ENCODE data around the gene THADA.
"Not testable (repeated sequence)": the region's sequence is repeated elsewhere in the genome, so short reads cannot be mapped to it uniquely, and the experiment has no call there.

Gene THADA

GRCh38 chr2:43298500-43298899 lies 297.3 kb downstream of the THADA start:
- no peak for DNase-seq (ENCODE audit: low read depth)

DNA sequence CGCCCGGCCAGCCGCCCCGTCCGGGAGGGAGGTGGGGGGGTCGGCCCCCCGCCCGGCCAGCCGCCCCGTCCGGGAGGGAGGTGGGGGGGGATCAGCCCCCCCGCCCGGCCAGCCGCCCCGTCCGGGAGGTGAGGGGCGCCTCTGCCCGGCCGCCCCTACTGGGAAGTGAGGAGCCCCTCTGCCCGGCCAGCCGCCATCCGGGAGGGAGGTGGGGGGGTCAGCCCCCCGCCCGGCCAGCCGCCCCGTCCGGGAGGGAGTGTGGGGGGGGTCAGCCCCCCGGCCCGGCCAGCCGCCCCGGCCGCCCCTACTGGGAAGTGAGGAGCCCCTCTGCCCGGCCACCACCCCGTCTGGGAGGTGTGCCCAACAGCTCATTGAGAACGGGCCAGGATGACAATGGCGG lies 298.1 kb downstream of the THADA start:
- not testable (repeated sequence) for DNase-seq (ENCODE audit: low read depth)

- no peak for DNase-seq (ENCODE audit: low read depth)
These were observed 300.8 kb downstream of the THADA start for GRCh38 chr2:43294973-43295603.

DNA sequence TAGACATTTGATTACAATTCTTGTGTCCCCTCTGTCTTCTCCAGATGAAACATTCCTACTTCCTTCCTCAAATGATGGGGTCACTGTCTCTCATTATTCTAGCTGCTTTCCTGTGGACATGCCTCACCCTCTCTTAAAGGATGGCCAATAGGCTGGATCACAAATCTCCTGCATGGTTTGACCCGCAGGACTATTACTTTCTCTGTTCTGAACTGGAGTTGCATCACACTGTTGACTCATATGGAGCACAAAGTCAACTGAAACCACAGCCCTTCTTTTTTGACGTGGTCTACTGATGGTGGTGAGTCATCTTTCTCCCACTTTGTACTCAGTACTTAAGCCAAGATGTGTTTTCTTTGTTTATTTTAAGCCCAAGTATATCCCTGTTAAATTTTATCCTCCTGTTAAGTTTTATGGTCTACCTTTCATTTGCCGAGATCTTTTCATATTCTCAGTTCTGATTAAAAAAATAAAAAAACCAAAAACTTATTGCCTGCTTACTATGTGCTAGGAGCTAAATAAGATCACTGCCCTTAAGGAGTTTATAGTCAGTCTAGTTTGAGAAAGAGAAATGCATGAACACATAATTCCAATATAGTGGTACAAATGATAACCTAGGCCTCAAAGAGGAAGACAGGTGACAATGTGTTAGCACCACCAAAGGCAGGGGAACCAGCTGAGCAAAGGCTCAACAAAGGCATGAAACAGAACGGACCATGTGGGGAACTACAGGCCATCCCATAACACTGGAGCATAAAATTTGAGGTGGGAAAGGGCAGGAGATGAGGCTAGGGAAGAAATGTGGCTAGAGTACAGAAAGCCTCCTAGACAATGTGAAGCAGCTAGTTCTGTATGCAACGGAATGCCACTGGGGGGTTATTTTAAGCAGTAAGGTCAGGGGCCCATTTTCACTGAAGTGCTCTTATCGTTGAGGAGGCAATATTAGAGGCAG lies 301.8 kb downstream of the THADA start:
- DNase-seq (ENCODE audit: low read depth), result peak; percentile 98

DNA sequence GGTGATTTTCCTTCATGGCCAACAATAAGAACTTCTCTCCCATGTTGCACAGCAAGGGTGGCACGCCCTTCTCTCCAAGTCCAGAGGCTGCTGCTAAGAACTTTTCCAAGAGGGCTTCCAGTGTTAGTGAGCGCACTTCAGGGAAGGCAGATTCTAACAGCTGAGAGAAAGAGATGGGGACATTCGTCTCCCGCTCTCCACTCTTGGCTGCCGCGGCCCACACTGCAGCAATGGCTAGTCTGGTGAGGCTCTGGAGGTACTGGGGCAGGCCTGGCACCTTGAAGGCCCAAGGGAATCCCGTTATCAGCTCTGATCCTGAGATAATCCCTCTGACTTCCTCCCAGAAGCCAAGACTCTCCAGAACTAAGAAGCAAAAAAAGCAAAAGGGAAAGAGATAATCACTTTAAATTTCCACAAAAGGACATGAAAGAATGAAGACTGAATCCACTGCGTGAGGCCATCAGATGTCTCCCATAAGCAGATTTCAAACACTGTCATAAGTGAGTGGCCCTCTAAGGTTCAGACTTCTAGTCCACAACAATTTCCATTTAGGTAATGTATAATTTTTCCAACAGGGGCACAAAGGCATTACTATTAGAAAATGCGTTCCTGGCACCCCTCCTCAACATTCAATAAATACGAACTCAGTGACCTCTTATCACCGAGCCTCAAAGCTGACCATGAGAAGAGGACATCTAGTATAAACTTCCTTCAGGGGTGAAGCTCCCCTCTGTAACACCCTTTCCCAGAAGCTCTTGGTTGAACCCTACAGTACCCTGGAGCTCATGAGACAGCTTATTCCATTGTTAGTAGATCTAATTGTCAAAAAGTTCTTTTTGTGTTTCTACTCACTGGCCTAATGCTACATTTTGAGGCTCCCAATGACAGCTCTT lies 302.7 kb downstream of the THADA start:
- no peak for DNase-seq (ENCODE audit: low read depth)

- DNase-seq (ENCODE audit: low read depth), result no peak
These were observed 303.5 kb downstream of the THADA start for GRCh38 chr2:43292297-43292696.

- DNase-seq (ENCODE audit: low read depth), result no peak
These were observed 306.5 kb downstream of the THADA start for GRCh38 chr2:43289331-43289730.

GRCh38 chr2:43288417-43289305 lies 307.2 kb downstream of the THADA start:
- no peak for DNase-seq (ENCODE audit: low read depth)

GRCh38 chr2:43285987-43286386 lies 309.9 kb downstream of the THADA start:
- no peak for DNase-seq (ENCODE audit: low read depth)

GRCh38 chr2:43284967-43285366 lies 310.9 kb downstream of the THADA start:
- no peak for DNase-seq (ENCODE audit: low read depth)

- not testable (repeated sequence) for DNase-seq (ENCODE audit: low read depth)
These were observed 311.5 kb downstream of the THADA start for GRCh38 chr2:43284347-43284746.

DNA sequence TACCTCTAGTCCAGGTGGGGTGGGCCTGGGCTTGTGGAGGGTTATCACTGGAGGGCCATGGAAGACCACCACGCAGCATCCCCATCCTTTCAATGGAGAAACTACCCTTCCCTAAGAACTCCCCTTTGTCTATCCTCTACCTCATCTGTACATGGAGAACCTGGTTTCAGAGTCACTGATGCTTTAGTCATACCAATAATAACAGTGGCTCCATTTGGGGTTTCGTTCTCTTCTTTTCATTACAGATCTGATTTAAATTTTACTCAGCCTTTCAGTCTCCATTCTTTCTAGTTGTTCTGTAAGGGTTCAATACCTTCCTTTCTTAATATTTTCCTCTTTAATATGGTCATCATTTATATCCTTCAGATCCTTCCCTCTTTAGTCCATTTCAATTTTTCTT lies 314.8 kb downstream of the THADA start:
- no peak for DNase-seq (ENCODE audit: low read depth)

- DNase-seq (ENCODE audit: low read depth), result no peak
These were observed 316.5 kb downstream of the THADA start for GRCh38 chr2:43279317-43279840.

DNA sequence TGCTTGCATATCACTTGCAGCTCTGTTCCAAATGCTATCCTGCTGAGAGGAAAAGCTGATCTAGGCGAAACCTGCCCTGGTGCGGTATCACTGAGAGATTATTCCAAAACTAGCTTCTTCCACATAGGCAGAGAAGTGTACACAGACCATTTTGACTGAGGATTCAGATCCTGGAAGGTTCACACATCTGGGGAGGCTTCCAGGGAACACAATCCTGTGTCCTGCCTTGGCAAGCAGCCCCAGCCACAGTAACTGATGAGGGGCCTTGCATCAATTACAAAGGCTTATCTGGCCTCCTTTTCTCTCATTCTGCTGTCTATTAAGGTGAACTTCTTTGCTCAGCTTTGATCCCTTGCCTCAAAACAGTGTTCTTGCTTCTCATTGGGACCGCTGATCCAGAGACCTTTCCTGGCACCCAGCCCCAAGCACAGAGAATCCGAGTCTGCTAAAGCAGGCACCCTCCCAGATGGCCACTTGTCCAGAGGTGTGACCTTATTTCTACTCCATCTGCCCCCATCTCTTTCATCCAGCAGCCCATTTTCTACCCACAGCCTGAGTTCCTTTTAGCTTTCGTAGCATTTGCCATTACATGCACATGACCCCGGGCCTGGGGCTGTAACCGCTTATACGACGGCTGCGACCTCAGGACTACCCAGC lies 317.1 kb downstream of the THADA start:
- DNase-seq (ENCODE audit: low read depth), result no peak

DNA sequence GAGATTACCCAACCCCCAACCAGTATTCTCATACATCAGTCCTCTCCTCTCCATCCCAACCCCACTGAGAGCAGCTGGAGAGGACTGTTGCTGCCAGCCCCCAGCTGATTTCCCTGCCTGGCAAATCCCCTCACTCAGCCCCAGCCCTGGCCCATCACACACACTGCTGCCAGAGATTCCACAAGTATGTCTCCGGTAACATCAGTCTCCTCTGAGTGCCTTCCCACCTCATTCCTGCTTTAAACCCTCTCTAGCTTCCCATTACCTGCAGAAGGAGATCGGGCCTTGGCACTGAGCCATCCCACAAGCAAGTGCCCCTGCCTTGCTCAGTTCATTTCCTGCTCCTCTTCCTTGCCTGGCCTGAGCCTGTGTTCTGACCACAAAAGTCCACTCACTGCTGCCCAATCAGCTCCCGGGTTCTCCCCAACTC lies 318.9 kb downstream of the THADA start:
- DNase-seq (ENCODE audit: low read depth), result no peak

DNA sequence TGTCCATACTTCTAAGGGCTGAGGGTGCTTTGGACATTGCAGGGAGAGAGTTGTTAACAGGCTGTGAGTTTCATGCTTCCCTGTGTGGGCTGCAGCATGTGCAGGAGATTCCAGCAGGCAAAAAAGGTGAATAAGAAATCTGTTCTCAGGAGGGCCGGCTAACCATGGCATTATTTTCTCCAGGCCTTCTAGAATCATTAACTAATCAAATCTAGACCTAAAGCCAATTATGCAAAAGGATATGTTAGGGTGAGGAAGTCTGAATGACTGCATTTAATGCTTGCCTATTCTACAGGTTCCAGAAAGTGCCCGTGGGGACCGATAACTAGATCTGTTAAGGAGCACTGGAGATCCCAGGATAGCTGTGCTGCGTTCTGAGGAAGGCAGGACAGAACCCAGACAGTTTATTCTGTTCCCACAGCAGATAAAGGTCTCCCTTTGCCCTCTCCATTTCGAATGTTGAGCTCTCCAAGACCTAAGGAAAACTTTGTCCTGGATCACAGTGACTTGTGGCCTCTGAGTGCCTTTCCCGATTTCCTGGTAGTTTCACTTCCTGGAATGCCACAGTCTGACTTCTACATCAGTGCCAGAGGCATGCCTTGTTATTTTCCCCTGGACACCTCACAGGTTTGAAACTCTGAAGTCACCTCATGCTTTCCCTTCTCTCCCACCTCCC lies 319.4 kb downstream of the THADA start:
- DNase-seq (ENCODE audit: low read depth), result no peak

DNA sequence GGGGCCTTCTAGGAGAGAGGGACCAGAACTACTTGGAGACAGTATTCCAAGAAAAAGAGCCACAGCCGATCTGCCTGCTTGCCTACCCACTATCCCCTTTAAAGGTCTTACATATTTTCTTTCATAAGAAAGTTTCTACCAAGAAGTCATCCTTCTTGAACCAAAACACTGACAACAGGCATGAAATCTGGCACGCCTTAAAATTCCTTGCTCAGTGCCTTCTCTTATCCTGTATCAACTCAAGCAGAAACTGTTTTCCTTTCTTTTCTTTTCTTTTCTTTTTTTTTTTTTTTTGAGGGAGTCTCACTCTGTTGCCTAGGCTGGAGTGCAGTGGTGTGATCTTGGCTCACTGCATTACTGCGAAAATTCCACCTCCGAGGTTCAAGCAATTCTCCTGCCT lies 321.1 kb downstream of the THADA start:
- DNase-seq (ENCODE audit: low read depth), result no peak

GRCh38 chr2:43274055-43274454 lies 321.8 kb downstream of the THADA start:
- no peak for DNase-seq (ENCODE audit: low read depth)

DNA sequence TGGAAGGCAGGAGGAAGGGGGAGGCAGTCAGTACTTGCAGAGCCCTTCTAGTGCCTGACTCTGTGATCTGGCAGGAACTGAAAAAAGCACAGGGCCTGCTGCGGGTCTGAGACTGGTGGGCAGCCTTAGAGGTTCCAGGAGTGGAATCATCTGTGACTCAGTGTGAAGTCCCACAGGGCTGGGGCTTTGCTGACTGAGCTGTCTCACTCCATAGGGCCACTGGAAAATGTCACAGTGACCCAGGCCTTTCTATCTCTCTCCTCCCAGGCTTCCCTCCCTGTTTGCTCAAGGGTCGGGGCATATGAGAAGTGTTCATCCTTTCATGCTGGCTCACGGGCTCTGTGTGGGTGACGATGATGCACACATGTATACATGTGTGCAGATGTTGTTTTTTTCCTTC lies 322.3 kb downstream of the THADA start:
- DNase-seq (ENCODE audit: low read depth), result no peak
